ENCODE measurements around the gene OR2J1.
"Not testable (repeated sequence)": the region's sequence is repeated elsewhere in the genome, so short reads cannot be mapped to it uniquely, and the experiment has no call there.

The OR2J1 gene

DNA sequence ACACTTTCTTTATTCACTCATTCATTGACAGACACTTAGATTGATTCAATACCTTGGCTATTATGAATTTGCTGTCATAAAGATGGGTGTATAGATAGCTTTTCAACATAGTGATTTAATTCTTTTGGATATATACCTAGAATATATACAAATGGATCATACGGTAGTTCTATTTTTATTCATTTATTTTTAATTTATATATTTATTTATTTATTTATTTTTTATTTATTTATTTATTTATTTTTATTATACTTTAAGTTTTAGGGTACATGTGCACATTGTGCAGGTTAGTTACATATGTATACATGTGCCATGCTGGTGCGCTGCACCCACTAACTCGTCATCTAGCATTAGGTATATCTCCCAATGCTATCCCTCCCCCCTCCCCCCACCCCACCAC, 15.7 kb downstream of the OR2J1 start:
- H3K4me1 ChIP-seq (ENCODE audit: control insufficient read depth, insufficient read depth, low read length, poor library complexity, severe bottlenecking); H3K9me3 ChIP-seq (ENCODE audit: control insufficient read depth, low read length); H3K27ac ChIP-seq (ENCODE audit: low read depth, low read length, severe bottlenecking); H3K4me3 ChIP-seq (ENCODE audit: extremely low read depth, insufficient read depth, low read length, poor library complexity, severe bottlenecking); H3K36me3 ChIP-seq (ENCODE audit: control insufficient read depth, insufficient read depth, low read length): not testable (repeated sequence)
- WGBS, 2 experiments (ENCODE audit: insufficient coverage in 2 of 2) = no CpG with 5 or more reads among the region's 3 CpGs

DNA sequence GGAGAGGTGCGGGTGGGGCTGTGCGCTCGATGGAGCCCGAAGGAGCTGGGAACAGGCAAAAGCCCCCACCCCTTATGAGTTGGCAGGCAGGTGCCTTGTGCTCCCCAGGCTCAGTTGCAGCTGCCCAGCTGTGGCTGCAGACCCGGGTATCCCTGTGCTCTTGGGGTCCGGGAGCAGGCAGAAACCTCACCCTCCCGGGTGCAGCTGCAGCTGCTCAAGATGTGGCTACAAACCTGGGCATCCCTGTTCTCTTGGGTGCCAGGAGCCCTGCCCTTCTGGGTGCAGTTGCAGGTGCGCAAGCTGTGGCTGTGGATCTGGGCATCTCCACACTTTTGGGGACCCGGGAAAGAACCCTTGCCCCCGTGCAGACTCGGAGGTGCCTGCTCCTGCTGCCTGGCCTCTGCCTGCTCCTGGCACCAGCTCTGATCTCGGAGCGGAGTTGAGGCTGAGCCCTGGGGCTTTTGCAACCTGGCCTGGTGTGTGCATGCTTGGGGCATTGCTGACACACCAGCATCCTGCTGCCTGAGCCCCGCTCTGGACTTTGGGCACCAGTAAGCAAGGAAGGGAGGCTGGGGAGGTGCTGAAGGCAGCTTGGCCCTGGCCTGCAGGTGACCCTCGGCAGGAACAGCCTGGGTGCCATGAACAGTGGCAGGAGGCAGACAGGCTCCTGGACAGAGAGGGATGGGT, 30.2 kb downstream of the OR2J1 start:
- no peaks in the 10 kb centered on the region for H3K9me3 ChIP-seq (ENCODE audit: control insufficient read depth, low read length)
- no peak overlapping the region for H3K4me3 ChIP-seq (ENCODE audit: extremely low read depth, insufficient read depth, low read length, poor library complexity, severe bottlenecking)
- H3K36me3 ChIP-seq (ENCODE audit: control insufficient read depth, insufficient read depth, low read length) = no peaks in the 10 kb centered on the region
- WGBS, 2 experiments (ENCODE audit: insufficient coverage in 2 of 2) = 80 to 81% methylated on average over 14 to 15 of the region's 15 CpGs
- H3K27ac ChIP-seq (ENCODE audit: low read depth, low read length, severe bottlenecking) = no peak overlapping the region
- H3K4me1 ChIP-seq (ENCODE audit: control insufficient read depth, insufficient read depth, low read length, poor library complexity, severe bottlenecking) = no peaks in the 10 kb centered on the region

DNA sequence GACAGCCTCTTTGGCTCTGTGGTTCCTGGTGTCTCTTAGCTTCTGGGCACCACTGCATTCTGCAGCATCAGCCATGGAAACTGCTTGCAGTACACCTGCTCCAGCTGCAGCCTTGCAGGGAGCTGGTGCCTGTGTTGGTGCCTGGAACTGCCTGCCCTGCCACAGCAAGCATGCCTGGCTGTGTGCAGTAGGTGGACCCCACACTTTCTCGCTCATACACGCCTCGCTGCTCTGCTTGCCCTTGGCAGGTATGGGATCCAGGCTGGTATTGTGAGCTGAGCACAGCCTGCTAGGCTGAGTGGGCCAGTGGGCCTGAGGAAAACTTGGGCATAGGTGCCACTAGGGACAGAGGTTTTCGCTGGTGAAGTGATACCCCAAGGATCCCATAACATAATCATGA, 31.4 kb downstream of the OR2J1 start:
- no peaks in the 10 kb centered on the region for H3K36me3 ChIP-seq (ENCODE audit: control insufficient read depth, insufficient read depth, low read length)
- H3K4me3 ChIP-seq (ENCODE audit: extremely low read depth, insufficient read depth, low read length, poor library complexity, severe bottlenecking) = no peak overlapping the region
- H3K9me3 ChIP-seq (ENCODE audit: control insufficient read depth, low read length) = no peaks in the 10 kb centered on the region
- H3K27ac ChIP-seq (ENCODE audit: low read depth, low read length, severe bottlenecking) = no peak overlapping the region
- no peaks in the 10 kb centered on the region for H3K4me1 ChIP-seq (ENCODE audit: control insufficient read depth, insufficient read depth, low read length, poor library complexity, severe bottlenecking)
- WGBS, 2 experiments (ENCODE audit: insufficient coverage in 2 of 2) = 97 to 100% methylated on average over 1 to 3 of the region's 4 CpGs

DNA sequence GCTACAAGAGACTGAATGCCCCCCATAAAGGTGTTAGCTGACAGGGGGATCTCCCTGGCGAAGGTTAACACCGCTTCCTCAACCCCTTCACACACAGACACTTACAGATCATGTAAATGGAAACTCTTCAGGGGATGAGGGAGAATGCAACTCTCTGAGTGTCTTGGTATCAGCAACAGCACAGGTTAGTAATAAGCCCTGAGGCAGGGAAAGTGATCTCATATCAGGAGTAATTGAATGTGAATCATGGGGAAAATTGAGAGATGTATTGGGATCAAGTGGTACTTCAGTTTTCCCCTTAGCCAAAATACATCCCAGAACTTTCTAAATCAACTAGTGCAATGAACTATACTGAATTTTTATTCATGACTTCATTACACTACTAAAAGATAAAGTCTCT, 32.4 kb downstream of the OR2J1 start:
- Histone ChIP-seq H3K4me1 (ENCODE audit: control insufficient read depth, insufficient read depth, low read length, poor library complexity, severe bottlenecking) (no peaks in the 10 kb centered on the region), H3K9me3 (ENCODE audit: control insufficient read depth, low read length) (no peaks in the 10 kb centered on the region), H3K36me3 (ENCODE audit: control insufficient read depth, insufficient read depth, low read length) (no peaks in the 10 kb centered on the region), H3K27ac (ENCODE audit: low read depth, low read length, severe bottlenecking) (no peak overlapping the region), H3K4me3 (ENCODE audit: extremely low read depth, insufficient read depth, low read length, poor library complexity, severe bottlenecking) (no peak overlapping the region)
- WGBS, 2 experiments (ENCODE audit: insufficient coverage in 2 of 2) = no CpG with 5 or more reads among the region's 2 CpGs

DNA sequence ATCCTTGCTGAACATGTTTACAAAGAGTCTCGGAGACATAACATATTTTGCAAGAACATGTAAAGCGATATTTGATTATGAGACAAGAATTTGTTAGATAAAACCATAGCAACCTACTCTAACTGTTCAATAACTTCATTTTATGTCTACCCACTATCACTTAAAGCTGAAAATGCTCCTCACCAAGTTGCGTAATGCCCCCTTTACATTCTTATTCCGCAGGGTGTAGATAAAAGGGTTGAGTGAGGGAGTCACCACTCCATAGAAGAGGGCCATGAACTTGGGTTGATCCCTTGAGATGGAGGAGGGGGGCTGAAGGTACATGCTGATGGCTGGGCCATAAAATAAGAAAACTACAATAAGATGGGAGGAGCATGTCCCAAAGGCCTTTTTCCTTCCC, 38.4 kb downstream of the OR2J1 start:
- no peak overlapping the region for H3K27ac ChIP-seq (ENCODE audit: low read depth, low read length, severe bottlenecking)
- H3K36me3 ChIP-seq (ENCODE audit: control insufficient read depth, insufficient read depth, low read length) = no peaks in the 10 kb centered on the region
- no peaks in the 10 kb centered on the region for H3K4me1 ChIP-seq (ENCODE audit: control insufficient read depth, insufficient read depth, low read length, poor library complexity, severe bottlenecking)
- no CpG with 5 or more reads among the region's 4 CpGs for WGBS, 2 experiments (ENCODE audit: insufficient coverage in 2 of 2)
- H3K4me3 ChIP-seq (ENCODE audit: extremely low read depth, insufficient read depth, low read length, poor library complexity, severe bottlenecking) = no peak overlapping the region
- peaks cover 6% of the 10 kb centered on the region for H3K9me3 ChIP-seq (ENCODE audit: control insufficient read depth, low read length)

DNA sequence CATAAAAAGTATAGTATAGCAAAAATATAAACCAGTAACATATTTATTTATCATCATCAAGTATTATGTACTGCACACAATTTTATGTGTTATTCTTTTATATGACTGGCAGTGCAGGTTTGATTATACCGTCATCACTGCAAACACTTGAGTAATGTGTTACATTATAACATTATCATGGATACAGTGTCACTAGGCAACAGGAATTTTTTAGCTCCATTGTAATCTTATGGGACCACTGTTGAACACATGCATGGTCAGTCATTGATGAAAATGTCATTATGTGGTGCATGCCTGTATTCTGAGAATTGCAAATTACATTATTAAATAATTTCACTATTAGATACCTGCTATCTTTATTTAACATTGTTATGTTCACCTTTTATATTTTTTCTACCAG, 42.3 kb downstream of the OR2J1 start:
- no CpG with 5 or more reads among the region's 1 CpG for WGBS, 2 experiments (ENCODE audit: insufficient coverage in 2 of 2)
- no peak overlapping the region for H3K4me3 ChIP-seq (ENCODE audit: extremely low read depth, insufficient read depth, low read length, poor library complexity, severe bottlenecking)
- peaks cover 20% of the 10 kb centered on the region for H3K9me3 ChIP-seq (ENCODE audit: control insufficient read depth, low read length)

DNA sequence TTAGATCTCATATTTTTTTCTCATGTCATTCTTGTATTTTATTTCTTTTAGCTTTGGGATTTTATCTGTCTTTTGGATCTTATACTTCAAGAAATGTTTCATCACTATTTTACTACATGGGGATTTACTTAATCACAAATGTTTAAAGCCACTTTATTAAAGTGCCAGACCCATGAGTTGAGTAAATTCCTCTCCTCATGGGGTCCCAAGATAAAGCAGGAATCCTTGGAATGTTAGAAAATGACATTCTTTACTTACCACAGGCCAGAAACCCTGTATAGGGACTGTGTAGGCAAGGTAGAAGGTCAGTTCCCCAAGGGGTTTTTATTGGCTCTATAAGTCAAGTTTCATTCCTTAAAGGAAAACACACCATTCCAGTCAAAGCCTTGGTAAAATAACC, 43.0 kb downstream of the OR2J1 start:
- Histone ChIP-seq H3K27ac (ENCODE audit: low read depth, low read length, severe bottlenecking) (no peak overlapping the region), H3K36me3 (ENCODE audit: control insufficient read depth, insufficient read depth, low read length) (no peaks in the 10 kb centered on the region), H3K4me3 (ENCODE audit: extremely low read depth, insufficient read depth, low read length, poor library complexity, severe bottlenecking) (no peak overlapping the region), H3K4me1 (ENCODE audit: control insufficient read depth, insufficient read depth, low read length, poor library complexity, severe bottlenecking) (no peaks in the 10 kb centered on the region), H3K9me3 (ENCODE audit: control insufficient read depth, low read length) (peaks cover 20% of the 10 kb centered on the region)

More for the DNA sequence above, 42.3 kb downstream of the OR2J1 start:
- H3K36me3 ChIP-seq (ENCODE audit: control insufficient read depth, insufficient read depth, low read length) = no peaks in the 10 kb centered on the region
- no peak overlapping the region for H3K27ac ChIP-seq (ENCODE audit: low read depth, low read length, severe bottlenecking)
- no peaks in the 10 kb centered on the region for H3K4me1 ChIP-seq (ENCODE audit: control insufficient read depth, insufficient read depth, low read length, poor library complexity, severe bottlenecking)

DNA sequence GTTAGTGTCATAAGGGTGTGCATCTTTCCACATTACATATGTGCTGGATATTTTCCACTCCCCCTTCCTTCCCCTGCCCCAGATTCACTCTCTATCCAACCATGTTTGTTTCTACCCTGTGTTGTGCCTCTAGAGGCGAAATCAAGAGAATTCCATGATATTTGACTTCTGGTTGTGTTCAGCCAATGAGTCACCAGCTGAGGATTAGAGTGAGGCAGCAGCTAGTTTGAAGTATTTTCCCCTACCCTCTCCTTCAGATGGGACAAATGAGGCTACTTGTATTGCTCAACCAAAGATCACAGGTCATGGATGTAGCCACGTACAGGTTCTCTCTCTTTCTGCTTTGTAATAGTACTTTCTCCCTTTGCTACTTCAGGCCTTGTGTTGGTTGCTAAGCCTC, 46.9 kb downstream of the OR2J1 start:
- no peaks in the 10 kb centered on the region for H3K36me3 ChIP-seq (ENCODE audit: control insufficient read depth, insufficient read depth, low read length)
- H3K9me3 ChIP-seq (ENCODE audit: control insufficient read depth, low read length) = peaks cover 20% of the 10 kb centered on the region
- no peaks in the 10 kb centered on the region for H3K4me1 ChIP-seq (ENCODE audit: control insufficient read depth, insufficient read depth, low read length, poor library complexity, severe bottlenecking)
- WGBS, 2 experiments (ENCODE audit: insufficient coverage in 2 of 2) = 81 to 89% methylated on average over 1 to 2 of the region's 2 CpGs
- H3K4me3 ChIP-seq (ENCODE audit: extremely low read depth, insufficient read depth, low read length, poor library complexity, severe bottlenecking) = no peak overlapping the region
- H3K27ac ChIP-seq (ENCODE audit: low read depth, low read length, severe bottlenecking) = no peak overlapping the region

DNA sequence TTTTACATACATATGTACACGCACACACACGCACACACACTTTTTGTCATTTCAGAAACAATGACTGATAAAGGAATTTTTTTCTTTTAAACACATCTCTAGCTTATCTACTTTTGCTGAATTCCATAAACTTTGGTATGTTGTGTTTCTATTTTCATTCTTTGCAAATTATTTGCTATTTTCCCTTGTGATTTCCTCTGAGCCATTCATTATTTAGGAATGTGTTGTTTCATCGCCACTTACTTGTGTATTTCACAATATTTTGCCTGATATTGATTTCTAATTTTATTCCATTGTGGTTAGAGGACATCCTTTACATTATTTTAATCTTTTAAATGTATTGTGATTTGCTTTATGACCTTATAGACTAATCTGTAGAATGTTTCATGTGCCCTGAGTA, 47.8 kb downstream of the OR2J1 start:
- Histone ChIP-seq H3K4me3 (ENCODE audit: extremely low read depth, insufficient read depth, low read length, poor library complexity, severe bottlenecking) (no peak overlapping the region), H3K27ac (ENCODE audit: low read depth, low read length, severe bottlenecking) (no peak overlapping the region), H3K9me3 (ENCODE audit: control insufficient read depth, low read length) (peaks cover 20% of the 10 kb centered on the region), H3K4me1 (ENCODE audit: control insufficient read depth, insufficient read depth, low read length, poor library complexity, severe bottlenecking) (no peaks in the 10 kb centered on the region), H3K36me3 (ENCODE audit: control insufficient read depth, insufficient read depth, low read length) (no peaks in the 10 kb centered on the region)
- no CpG with 5 or more reads among the region's 3 CpGs for WGBS, 2 experiments (ENCODE audit: insufficient coverage in 2 of 2)

DNA sequence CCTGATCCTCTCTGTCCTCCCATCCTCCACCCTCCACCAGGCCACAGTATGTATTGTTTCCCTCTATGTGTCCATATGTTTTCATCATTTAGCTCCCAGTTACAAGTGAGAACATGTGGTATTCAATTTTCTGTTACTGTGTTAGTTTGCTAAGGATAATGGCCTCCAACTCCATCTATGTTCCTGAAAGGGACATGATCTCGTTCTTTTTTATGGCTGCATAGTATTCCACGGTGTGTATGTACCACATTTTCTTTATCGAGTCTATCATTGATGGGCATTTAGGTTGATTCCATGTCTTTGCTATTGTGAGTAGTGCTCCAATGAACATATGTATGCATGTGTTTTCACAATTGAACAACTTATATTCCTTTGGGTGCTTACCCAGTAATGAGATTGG, 50.2 kb downstream of the OR2J1 start:
- H3K36me3 ChIP-seq (ENCODE audit: control insufficient read depth, insufficient read depth, low read length); H3K4me3 ChIP-seq (ENCODE audit: extremely low read depth, insufficient read depth, low read length, poor library complexity, severe bottlenecking); H3K27ac ChIP-seq (ENCODE audit: low read depth, low read length, severe bottlenecking); H3K9me3 ChIP-seq (ENCODE audit: control insufficient read depth, low read length); H3K4me1 ChIP-seq (ENCODE audit: control insufficient read depth, insufficient read depth, low read length, poor library complexity, severe bottlenecking): not testable (repeated sequence)
- WGBS, 2 experiments (ENCODE audit: insufficient coverage in 2 of 2) = 92 to 100% methylated on average over 1 to 2 of the region's 3 CpGs
